Panc1 (cell line): ENCODE measurements around the gene TTC27. TPM values are rescaled to one million over a fixed set of nuclear protein-coding genes. Genes with fewer than 3 reads are reported as not detected.

Source experiments
- ATAC-seq: fragments of 200-7000 bp; cut with Tn5 transposase; 2 replicates; pipeline ENCODE4 v1.9.1; 2020; ENCODE audit warnings: mild to moderate bottlenecking, moderate library complexity
- BruUV-seq: library from RNA; stranded (reverse); fragments of 400-500 nt; replicated peaks from 2 replicates; lab custom pipeline; 2021; lab: Mats Ljungman, UMichigan
- CTCF ChIA-PET: fragments of 300-600 bp; sonication (Branson Sonifier 250); formaldehyde crosslinking; loops from one replicate; lab custom pipeline; 2022; ENCODE audit warnings: antibody characterized with exemption; lab: Charles Lee
- POLR2A ChIA-PET: fragments of 300-600 bp; sonication (Branson Sonifier 250); formaldehyde crosslinking; loops from one replicate; lab custom pipeline; 2022; ENCODE audit warnings: antibody characterized with exemption; lab: Charles Lee
- DNase-seq: peaks from one replicate; pipeline ENCODE4 v3.0.0-alpha.2; 2010; ENCODE audit warnings: low read depth, low spot score
- H3K27ac ChIP-seq: 2 replicates; pipeline ENCODE4 v1.5.1; 2011; ENCODE audit warnings: mild to moderate bottlenecking, low read length, inconsistent platforms
- H3K27me3 ChIP-seq: fragments of 200-500 bp; sonication (Bioruptor generic); 2 replicates; pipeline ENCODE4 v1.6.0; 2014; ENCODE audit warnings: low read length, inconsistent platforms; ENCODE audit not compliant: control insufficient read depth, insufficient read depth
- H3K36me3 ChIP-seq: fragments of 200-500 bp; sonication (Bioruptor generic); 2 replicates; pipeline ENCODE4 v1.5.1; 2014; ENCODE audit warnings: inconsistent platforms, mild to moderate bottlenecking, low read length, moderate library complexity; ENCODE audit not compliant: control insufficient read depth, insufficient read depth
- H3K4me1 ChIP-seq: 2 replicates; pipeline ENCODE4 v1.5.1; 2011; ENCODE audit warnings: inconsistent platforms, mild to moderate bottlenecking, low read length, moderate library complexity; ENCODE audit not compliant: control insufficient read depth, insufficient read depth
- H3K4me3 ChIP-seq, 2 experiments: 2 replicates each; pipeline ENCODE4 v1.5.1; 2011 to 2012; ENCODE audit warnings: low read depth in 2 of 2, low read length in 2 of 2, mild to moderate bottlenecking in 2 of 2, inconsistent platforms in 1 of 2, moderate library complexity in 1 of 2
- H3K9me3 ChIP-seq: fragments of 200-500 bp; sonication (Bioruptor generic); 2 replicates; pipeline ENCODE4 v1.5.1; 2014; ENCODE audit warnings: low read depth, mild to moderate bottlenecking, inconsistent platforms, low read length, moderate library complexity; ENCODE audit not compliant: control insufficient read depth, insufficient read depth
- CTCF ChIP-seq: fragments of 450-650 bp; IDR thresholded peaks from 2 replicates; pipeline ENCODE4 v1.5.1; 2017; ENCODE audit warnings: mild to moderate bottlenecking
- POLR2AphosphoS5 ChIP-seq: IDR thresholded peaks from 2 replicates; pipeline ENCODE4 v1.6.1; 2012; ENCODE audit warnings: mild to moderate bottlenecking, low read depth, low read length, moderate library complexity
- REST ChIP-seq, 2 experiments: IDR thresholded peaks; 2 replicates each; pipeline ENCODE4 v1.6.1; 2011 to 2012; ENCODE audit warnings: low read depth in 2 of 2, control low read depth in 1 of 2, low read length in 1 of 2, mild to moderate bottlenecking in 1 of 2, moderate library complexity in 1 of 2; ENCODE audit not compliant: insufficient read depth in 1 of 2
- SIN3A ChIP-seq: IDR thresholded peaks from 2 replicates; pipeline ENCODE4 v1.6.1; 2012; ENCODE audit warnings: low read depth, mild to moderate bottlenecking, low read length, moderate library complexity, borderline replicate concordance; ENCODE audit not compliant: insufficient read depth
- TCF7L2 ChIP-seq: IDR thresholded peaks from 2 replicates; pipeline ENCODE4 v1.6.1; 2011; ENCODE audit warnings: mild to moderate bottlenecking, low read depth, low read length, inconsistent platforms
- in situ Hi-C: cut with HindIII; loops from 2 replicates; pipeline ENCODE4 v1.10.0; 2016; ENCODE audit warnings: low sequenced_read_pairs, low pct_unique_long_range_greater_than_20kb
- intact Hi-C: fragments of 100-400 bp; cut with micrococcal nuclease; formaldehyde crosslinking; loops from one replicate; pipeline ENCODE4 v1.10.0; 2022; ENCODE audit not compliant: unreplicated experiment
- total RNA-seq: library from RNA; stranded (reverse); gene quantifications from one replicate; pipeline ENCODE4 v1.2.1, GENCODE V29; 2021; ENCODE audit not compliant: unreplicated experiment

TTC27 gene
- total RNA-seq, 1 experiment from 2014 or later: 24.7 TPM

GRCh38 chr2:32862269-32863055, 234.6 kb downstream of the TTC27 start:
- BruUV-seq: no TSS peak
- Histone ChIP-seq H3K4me3 (no peak overlapping the region), H3K27me3 (no peaks in the 10 kb centered on the region), H3K36me3 (no peaks in the 10 kb centered on the region), H3K9me3 (no peaks in the 10 kb centered on the region), H3K27ac (no peak overlapping the region), H3K4me1 (no peaks in the 10 kb centered on the region)
- DNase-seq: no peak
- in situ Hi-C loops: no loop called here
- ChIA-PET CTCF (no interaction called here), POLR2A (no interaction called here)
- intact Hi-C loops: no loop called here
- TF ChIP-seq TCF7L2: no peak
- TF ChIP-seq POLR2AphosphoS5: no peak
- no peak for TF ChIP-seq CTCF
- TF ChIP-seq SIN3A: no peak
- TF ChIP-seq REST (IDR thresholded peaks at IDR 0.05; ENCODE audit: insufficient read depth in 1 of 2, low read depth in 2 of 2, low read length in 1 of 2): no peak
- no peak for ATAC-seq

GRCh38 chr2:32863326-32863725, 235.5 kb downstream of the TTC27 start:
- Histone ChIP-seq H3K9me3 (no peaks in the 10 kb centered on the region), H3K36me3 (no peaks in the 10 kb centered on the region), H3K27me3 (no peaks in the 10 kb centered on the region), H3K4me1 (no peaks in the 10 kb centered on the region), H3K27ac (no peak overlapping the region), H3K4me3 (no peak overlapping the region)
- TF ChIP-seq TCF7L2: no peak
- TF ChIP-seq SIN3A: no peak
- TF ChIP-seq REST (IDR thresholded peaks at IDR 0.05; ENCODE audit: insufficient read depth in 1 of 2, low read depth in 2 of 2, low read length in 1 of 2): no peak
- no peak for TF ChIP-seq CTCF
- TF ChIP-seq POLR2AphosphoS5: no peak
- ChIA-PET CTCF (no interaction called here), POLR2A (no interaction called here)
- no peak for ATAC-seq
- DNase-seq: no peak
- intact Hi-C loops (no loop called here), in situ Hi-C loops (no loop called here)
- BruUV-seq: no TSS peak
